Smooth muscle cell (in vitro differentiated cells): ENCODE results near the gene BCAT1. TPM values are rescaled to one million over a fixed set of nuclear protein-coding genes. Genes with fewer than 3 reads are reported as not detected.
"Not testable (repeated sequence)": the region's sequence is repeated elsewhere in the genome, so short reads cannot be mapped to it uniquely, and the experiment has no call there.

Experiments used
- DNase-seq: peaks from one replicate; lab custom pipeline; 2025; ENCODE audit not compliant: unreplicated experiment; lab: John Stamatoyannopoulos, UW
- H2AFZ ChIP-seq: fragments of 200-600 bp; sonication (generic); 2 replicates; pipeline ENCODE4 v1.6.0; 2016; ENCODE audit warnings: antibody characterized with exemption, low read depth, mild to moderate bottlenecking
- H3F3A ChIP-seq: fragments of 200-600 bp; sonication (generic); 2 replicates; pipeline ENCODE4 v1.6.0; 2017; ENCODE audit warnings: antibody characterized with exemption, low read depth
- H3K27ac ChIP-seq: fragments of 200-600 bp; sonication (generic); 2 replicates; pipeline ENCODE4 v1.5.1; 2016; ENCODE audit warnings: low read depth, mild to moderate bottlenecking
- H3K27me3 ChIP-seq: fragments of 200-600 bp; sonication (generic); 2 replicates; pipeline ENCODE4 v1.6.1; 2016; ENCODE audit warnings: low read depth, mild to moderate bottlenecking
- H3K36me3 ChIP-seq: fragments of 200-600 bp; sonication (generic); 2 replicates; pipeline ENCODE4 v1.5.1; 2016; ENCODE audit warnings: low read depth
- H3K4me1 ChIP-seq: fragments of 200-600 bp; sonication (generic); 2 replicates; pipeline ENCODE4 v1.5.1; 2016; ENCODE audit warnings: low read depth
- H3K4me2 ChIP-seq: fragments of 200-600 bp; sonication (generic); 2 replicates; pipeline ENCODE4 v1.6.0; 2016; ENCODE audit warnings: mild to moderate bottlenecking
- H3K4me3 ChIP-seq: fragments of 200-600 bp; sonication (generic); 2 replicates; pipeline ENCODE4 v1.5.1; 2016; ENCODE audit warnings: mild to moderate bottlenecking
- H3K79me2 ChIP-seq: fragments of 200-600 bp; sonication (generic); 2 replicates; pipeline ENCODE4 v1.6.0; 2016; ENCODE audit warnings: low read depth, mild to moderate bottlenecking
- H3K9ac ChIP-seq: fragments of 200-600 bp; sonication (generic); 2 replicates; pipeline ENCODE4 v1.6.0; 2016; ENCODE audit warnings: low read depth
- H3K9me3 ChIP-seq: fragments of 200-600 bp; sonication (generic); replicated peaks from 2 replicates; pipeline ENCODE4 v1.5.1; 2016; ENCODE audit warnings: low read depth
- H4K20me1 ChIP-seq: fragments of 200-600 bp; sonication (generic); 2 replicates; pipeline ENCODE4 v1.6.0; 2016; ENCODE audit warnings: low read depth
- WGBS: methylation state at CpG from one replicate; pipeline ENCODE4 v1.1.7; 2016; ENCODE audit warnings: low lambda C conversion rate; 5-methylcytosine and 5-hydroxymethylcytosine counted together
- polyA plus RNA-seq: library from polyadenylated mRNA; unstranded; fragments of >200 nt; fragmentation: Nextera tagmentation; extraction: Ambion mirVana; gene quantifications from 2 replicates; pipeline ENCODE4 v1.2.1, GENCODE V29; 2016
- total RNA-seq: library from RNA; depleted of rRNA; stranded (reverse); fragments of >200 nt; gene quantifications from 2 replicates; pipeline ENCODE4 v1.2.3, GENCODE V29; 2014
- TF ChIP-seq, protein P1 (sequence below): fragments of 200-600 bp; sonication (generic); IDR thresholded peaks from 2 replicates; pipeline ENCODE4 v1.5.1; 2017; ENCODE audit warnings: borderline replicate concordance, mild to moderate bottlenecking, antibody characterized with exemption; ENCODE audit not compliant: insufficient read depth, poor library complexity, severe bottlenecking

Gene BCAT1
- total and polyA plus RNA-seq, 2 experiments from 2014 or later: 78.2 to 174 TPM

DNA sequence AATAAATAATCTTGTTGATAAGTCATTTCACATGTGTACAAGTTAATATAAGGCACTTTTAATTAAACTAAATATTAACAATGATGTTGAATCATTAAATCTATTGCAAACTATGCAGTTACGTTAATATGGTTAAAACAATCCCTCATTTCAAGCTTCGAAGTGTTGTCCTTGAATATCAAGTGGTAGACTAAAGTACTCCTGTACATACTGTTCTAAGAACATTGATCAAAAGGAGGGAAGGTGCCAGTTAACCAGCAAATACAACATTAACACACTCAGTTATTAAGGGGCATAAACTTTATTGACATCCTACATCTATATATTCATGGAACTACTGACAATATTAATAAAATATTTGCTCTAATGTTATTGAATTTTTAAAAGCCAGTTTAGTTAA, 8.7 kb downstream of the BCAT1 start:
- Histone ChIP-seq H4K20me1 (peaks cover 82% of the 10 kb centered on the region), H3K9ac (no peak overlapping the region), H3F3A (no peaks in the 10 kb centered on the region), H3K36me3 (no peaks in the 10 kb centered on the region), H3K9me3 (no peaks in the 10 kb centered on the region), H3K4me1 (peaks cover 24% of the 10 kb centered on the region), H2AFZ (no peak overlapping the region), H3K4me2 (no peak overlapping the region), H3K27me3 (no peaks in the 10 kb centered on the region), H3K79me2 (peaks cover 100% of the 10 kb centered on the region), H3K4me3 (no peak overlapping the region), H3K27ac (no peak overlapping the region)
- WGBS: 100% methylated on average over 2 of the region's 2 CpGs
- TF ChIP-seq, protein P1, sequence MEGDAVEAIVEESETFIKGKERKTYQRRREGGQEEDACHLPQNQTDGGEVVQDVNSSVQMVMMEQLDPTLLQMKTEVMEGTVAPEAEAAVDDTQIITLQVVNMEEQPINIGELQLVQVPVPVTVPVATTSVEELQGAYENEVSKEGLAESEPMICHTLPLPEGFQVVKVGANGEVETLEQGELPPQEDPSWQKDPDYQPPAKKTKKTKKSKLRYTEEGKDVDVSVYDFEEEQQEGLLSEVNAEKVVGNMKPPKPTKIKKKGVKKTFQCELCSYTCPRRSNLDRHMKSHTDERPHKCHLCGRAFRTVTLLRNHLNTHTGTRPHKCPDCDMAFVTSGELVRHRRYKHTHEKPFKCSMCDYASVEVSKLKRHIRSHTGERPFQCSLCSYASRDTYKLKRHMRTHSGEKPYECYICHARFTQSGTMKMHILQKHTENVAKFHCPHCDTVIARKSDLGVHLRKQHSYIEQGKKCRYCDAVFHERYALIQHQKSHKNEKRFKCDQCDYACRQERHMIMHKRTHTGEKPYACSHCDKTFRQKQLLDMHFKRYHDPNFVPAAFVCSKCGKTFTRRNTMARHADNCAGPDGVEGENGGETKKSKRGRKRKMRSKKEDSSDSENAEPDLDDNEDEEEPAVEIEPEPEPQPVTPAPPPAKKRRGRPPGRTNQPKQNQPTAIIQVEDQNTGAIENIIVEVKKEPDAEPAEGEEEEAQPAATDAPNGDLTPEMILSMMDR: no peak
- DNase-seq: no peak

DNA sequence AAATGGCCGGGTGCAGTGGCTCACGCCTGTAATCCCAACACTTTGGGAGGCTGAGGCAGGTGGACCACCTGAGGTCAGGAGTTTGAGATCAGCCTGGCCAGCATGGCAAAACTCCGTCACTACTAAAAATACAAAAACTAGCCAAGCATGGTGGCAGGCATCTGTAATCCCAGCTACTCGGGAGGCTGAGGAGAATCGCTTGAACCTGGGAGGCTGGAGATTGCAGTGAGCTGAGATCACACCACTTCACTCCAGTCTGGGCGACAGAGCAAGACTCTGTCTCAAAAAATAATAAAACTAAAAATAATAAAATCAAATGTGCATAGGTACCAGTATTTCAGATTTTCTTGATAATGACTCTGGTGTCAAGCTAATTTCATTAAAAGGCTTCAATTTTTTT, 9.3 kb downstream of the BCAT1 start:
- H3K27me3 ChIP-seq, H3K36me3 ChIP-seq, H2AFZ ChIP-seq, DNase-seq, H3K4me2 ChIP-seq, H3K9ac ChIP-seq, H3F3A ChIP-seq, H3K4me3 ChIP-seq, H3K27ac ChIP-seq, H3K9me3 ChIP-seq: not testable (repeated sequence)
- 97% methylated on average over 6 of the region's 6 CpGs for WGBS
- Histone ChIP-seq H4K20me1 (peaks cover 88% of the 10 kb centered on the region), H3K79me2 (peaks cover 100% of the 10 kb centered on the region), H3K4me1 (peaks cover 17% of the 10 kb centered on the region)

DNA sequence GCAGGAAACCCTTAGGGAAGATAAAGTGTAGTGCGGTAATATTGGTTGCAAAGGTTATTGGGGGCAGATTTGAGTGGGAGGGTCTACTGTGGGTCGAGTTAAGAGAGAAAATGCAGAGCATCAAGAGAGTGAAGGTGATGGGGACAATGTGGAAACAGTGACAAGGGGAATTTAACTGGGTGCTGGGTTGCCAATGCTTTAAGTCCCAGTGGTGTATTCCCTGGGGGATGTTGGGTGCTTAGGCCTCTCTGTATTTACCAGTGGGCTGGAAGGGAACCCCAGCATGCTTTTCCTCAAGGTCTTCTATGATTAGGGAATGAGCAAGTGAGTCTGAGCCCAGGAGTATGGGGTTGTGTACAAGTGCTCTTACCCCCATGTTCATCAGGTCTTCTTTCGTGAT, 10.6 kb downstream of the BCAT1 start:
- TF ChIP-seq, protein P1: no peak
- no peak for DNase-seq
- Histone ChIP-seq H3K4me1 (peaks cover 16% of the 10 kb centered on the region), H3K27ac (no peak overlapping the region), H3K9ac (no peak overlapping the region), H3K4me2 (no peak overlapping the region), H2AFZ (no peak overlapping the region), H3K27me3 (no peaks in the 10 kb centered on the region), H3K36me3 (no peaks in the 10 kb centered on the region), H3F3A (no peaks in the 10 kb centered on the region), H3K4me3 (no peak overlapping the region), H4K20me1 (peaks cover 93% of the 10 kb centered on the region), H3K9me3 (no peaks in the 10 kb centered on the region), H3K79me2 (peaks cover 100% of the 10 kb centered on the region)
- 73% methylated on average over 3 of the region's 3 CpGs for WGBS

DNA sequence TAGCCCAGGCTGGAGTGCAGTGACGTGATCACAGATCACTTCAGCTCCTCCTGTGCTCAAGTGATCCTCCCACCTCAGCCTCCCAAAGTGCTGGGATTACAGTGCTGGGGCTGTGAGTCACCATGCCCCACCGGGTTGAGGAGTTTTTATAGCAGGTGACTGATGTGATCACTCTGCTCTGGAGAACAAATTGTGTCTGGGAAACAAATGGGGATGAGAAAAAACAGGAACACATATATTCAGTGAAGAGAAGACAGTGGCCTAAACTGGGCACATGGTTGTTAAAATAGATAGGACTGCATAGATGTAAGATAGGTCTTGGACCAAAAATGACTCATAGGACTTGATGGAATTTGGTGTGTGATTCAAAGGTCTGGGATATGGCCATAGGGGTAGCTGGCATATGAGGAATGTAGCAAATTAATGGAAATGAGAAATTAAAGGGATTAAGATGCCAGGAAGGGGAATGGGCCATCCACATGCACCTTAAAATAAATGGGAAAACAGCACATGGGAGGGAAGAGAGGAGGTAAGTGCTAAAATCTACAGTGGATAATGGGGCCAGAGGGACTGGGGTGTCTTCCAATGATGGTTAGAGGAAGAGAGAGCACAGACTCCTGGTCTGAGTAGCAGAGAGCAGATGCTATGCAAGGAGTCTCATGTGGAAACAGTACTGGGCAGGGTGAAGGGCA, 11.2 kb downstream of the BCAT1 start:
- no peak for DNase-seq

More for the DNA sequence above, 11.2 kb downstream of the BCAT1 start:
- Histone ChIP-seq H3K79me2 (peaks cover 98% of the 10 kb centered on the region), H4K20me1 (peaks cover 95% of the 10 kb centered on the region), H3K9ac (no peak overlapping the region), H3K4me1 (peaks cover 16% of the 10 kb centered on the region), H3K4me2 (no peak overlapping the region), H2AFZ (no peak overlapping the region), H3K36me3 (no peaks in the 10 kb centered on the region), H3K27ac (peak overlapping the region; percentile 28), H3K4me3 (no peak overlapping the region), H3K27me3 (no peaks in the 10 kb centered on the region), H3F3A (no peaks in the 10 kb centered on the region), H3K9me3 (no peaks in the 10 kb centered on the region)
- WGBS: 26% methylated on average over 2 of the region's 2 CpGs
- TF ChIP-seq, protein P1: no peak
